C4-2B (cell line): ENCODE measurements around the gene MYO1C.
"Not testable (repeated sequence)": the region's sequence is repeated elsewhere in the genome, so short reads cannot be mapped to it uniquely, and the experiment has no call there.

Source experiments
- H3K27ac ChIP-seq: fragments of 450-650 bp; 2 replicates; pipeline ENCODE4 v1.5.1; 2017
- CTCF ChIP-seq: fragments of 450-650 bp; conservative IDR thresholded peaks from 2 replicates; pipeline ENCODE4 v1.5.1; 2017; ENCODE audit warnings: mild to moderate bottlenecking
- ZFX ChIP-seq: fragments of 450-650 bp; IDR thresholded peaks from 2 replicates; pipeline ENCODE4 v1.6.1; 2017

The MYO1C gene

GRCh38 chr17:1516388-1517161 lies 24.1 kb upstream of the MYO1C start, which contains the start of gene INPP5K:
INPP5K (minus strand) TSS chr17:1516612; CDS start chr17:1516499, 113 bp downstream.
- TF ChIP-seq ZFX = no peak
- no peak for TF ChIP-seq CTCF

GRCh38 chr17:1515640-1516387 lies 23.3 kb upstream of the MYO1C start:
- no peak; the same call in 1 of the 2 replicates for TF ChIP-seq CTCF
- TF ChIP-seq ZFX = no peak
- peak overlapping the region; percentile 86 for H3K27ac ChIP-seq

More at GRCh38 chr17:1516388-1517161, 24.1 kb upstream of the MYO1C start, which contains the start of gene INPP5K:
- H3K27ac ChIP-seq = peak within 1 kb of the TSS; percentile 86

- no peak overlapping the region for H3K27ac ChIP-seq
- TF ChIP-seq ZFX = no peak
- no peak for TF ChIP-seq CTCF
Observed at GRCh38 chr17:1512351-1512750, 19.9 kb upstream of the MYO1C start.

GRCh38 chr17:1511756-1512321 lies 19.4 kb upstream of the MYO1C start:
- H3K27ac ChIP-seq = no peak overlapping the region
- TF ChIP-seq ZFX (no peak), CTCF (no peak)

- no peak overlapping the region for H3K27ac ChIP-seq
- TF ChIP-seq CTCF (no peak), ZFX (no peak)
Observed at GRCh38 chr17:1511290-1511689, 18.8 kb upstream of the MYO1C start.

GRCh38 chr17:1509290-1509881 lies 16.9 kb upstream of the MYO1C start:
- no peak overlapping the region for H3K27ac ChIP-seq
- TF ChIP-seq ZFX (no peak), CTCF (no peak)

- H3K27ac ChIP-seq = not testable (repeated sequence)
Observed at GRCh38 chr17:1508709-1509108, 16.2 kb upstream of the MYO1C start.
